ENCODE results near the gene FBN2.

- TF ChIP-seq, protein P1, sequence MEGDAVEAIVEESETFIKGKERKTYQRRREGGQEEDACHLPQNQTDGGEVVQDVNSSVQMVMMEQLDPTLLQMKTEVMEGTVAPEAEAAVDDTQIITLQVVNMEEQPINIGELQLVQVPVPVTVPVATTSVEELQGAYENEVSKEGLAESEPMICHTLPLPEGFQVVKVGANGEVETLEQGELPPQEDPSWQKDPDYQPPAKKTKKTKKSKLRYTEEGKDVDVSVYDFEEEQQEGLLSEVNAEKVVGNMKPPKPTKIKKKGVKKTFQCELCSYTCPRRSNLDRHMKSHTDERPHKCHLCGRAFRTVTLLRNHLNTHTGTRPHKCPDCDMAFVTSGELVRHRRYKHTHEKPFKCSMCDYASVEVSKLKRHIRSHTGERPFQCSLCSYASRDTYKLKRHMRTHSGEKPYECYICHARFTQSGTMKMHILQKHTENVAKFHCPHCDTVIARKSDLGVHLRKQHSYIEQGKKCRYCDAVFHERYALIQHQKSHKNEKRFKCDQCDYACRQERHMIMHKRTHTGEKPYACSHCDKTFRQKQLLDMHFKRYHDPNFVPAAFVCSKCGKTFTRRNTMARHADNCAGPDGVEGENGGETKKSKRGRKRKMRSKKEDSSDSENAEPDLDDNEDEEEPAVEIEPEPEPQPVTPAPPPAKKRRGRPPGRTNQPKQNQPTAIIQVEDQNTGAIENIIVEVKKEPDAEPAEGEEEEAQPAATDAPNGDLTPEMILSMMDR (IDR thresholded peaks at IDR 0.05; ENCODE audit: low read depth, low read length) = no peak
- TF ChIP-seq POLR2A (IDR thresholded peaks at IDR 0.05; ENCODE audit: extremely low read depth, insufficient read length) = no peak
- TF ChIP-seq MYC (IDR thresholded peaks at IDR 0.05; ENCODE audit: low read depth, low read length) = no peak
- no peak for TF ChIP-seq MAX (IDR thresholded peaks at IDR 0.05; ENCODE audit: low read depth, low read length)
These were observed 48.8 kb upstream of the FBN2 start for GRCh38 chr5:128586848-128587247.
